Astrocyte (in vitro differentiated cells and primary cell): Measurements from ENCODE around the gene CD151.

Experiments used
- CTCF ChIP-seq: IDR thresholded peaks from 2 replicates; pipeline ENCODE4 v1.5.1; 2011; ENCODE audit warnings: low read depth, mild to moderate bottlenecking, inconsistent platforms, low read length, moderate library complexity; ENCODE audit not compliant: insufficient read depth
- EZH2 ChIP-seq: IDR thresholded peaks from 2 replicates; pipeline ENCODE4 v1.6.1; 2012; ENCODE audit warnings: mild to moderate bottlenecking, low read length, inconsistent platforms; ENCODE audit not compliant: insufficient read depth

GRCh38 chr11:854601-855329, 22.0 kb downstream of the CD151 start:
- TF ChIP-seq EZH2: no peak
- no peak for TF ChIP-seq CTCF
